Activated CD4-positive, alpha-beta T cell treated with anti-CD3 and anti-CD28 coated beads for 36 hours (primary cell): Measurements from ENCODE around the gene NPPA. TPM values are rescaled to one million over a fixed set of nuclear protein-coding genes. Genes with fewer than 3 reads are reported as not detected.
"Not testable (repeated sequence)": the region's sequence is repeated elsewhere in the genome, so short reads cannot be mapped to it uniquely, and the experiment has no call there.

Source experiments
- ATAC-seq: fragments of 200-7000 bp; cut with Tn5 transposase; one replicate; pipeline ENCODE4 v1.10.0; 2021; ENCODE audit warnings: mild to moderate bottlenecking, moderate library complexity
- CTCF ChIA-PET: fragments of 350-600 bp; sonication (Branson Sonifier 250); formaldehyde crosslinking; loops from one replicate; lab custom pipeline; 2021; ENCODE audit warnings: antibody characterized with exemption; lab: Charles Lee
- POLR2A ChIA-PET: fragments of 350-600 bp; sonication (Branson Sonifier 250); formaldehyde crosslinking; loops from one replicate; lab custom pipeline; 2021; ENCODE audit warnings: antibody characterized with exemption, inconsistent platforms; lab: Charles Lee
- DNase-seq: peaks from one replicate; pipeline ENCODE4 v3.0.0-alpha.2; 2020
- H3K27ac Mint-ChIP-seq: one replicate; pipeline ENCODE4 v1.8.0; 2021; ENCODE audit warnings: mixed read lengths
- H3K27me3 Mint-ChIP-seq: one replicate; pipeline ENCODE4 v1.8.0; 2021; ENCODE audit warnings: mixed read lengths
- H3K36me3 Mint-ChIP-seq: one replicate; pipeline ENCODE4 v1.8.0; 2021; ENCODE audit warnings: low read depth, mixed read lengths
- H3K4me1 Mint-ChIP-seq: one replicate; pipeline ENCODE4 v1.8.0; 2021; ENCODE audit warnings: mixed read lengths
- H3K4me3 Mint-ChIP-seq: one replicate; pipeline ENCODE4 v1.8.0; 2021; ENCODE audit warnings: mild to moderate bottlenecking, moderate library complexity, mixed read lengths
- H3K9me3 Mint-ChIP-seq: one replicate; pipeline ENCODE4 v1.8.0; 2021; ENCODE audit warnings: low read depth, mixed read lengths
- intact Hi-C, 2 experiments: fragments of 100-400 bp; cut with DNase I in 1 of 2; cut with micrococcal nuclease in 1 of 2; formaldehyde crosslinking; loops; one replicate each; pipeline versions ENCODE4 v1.14.2 to v1.15.1; 2022 to 2024; cut with DNase I, micrococcal nuclease
- total RNA-seq, 2 experiments: library from RNA; stranded (reverse); gene quantifications; one replicate each; pipeline ENCODE4 v1.2.3, GENCODE V29; 2021

Gene NPPA
- total RNA-seq, 2 experiments from 2014 or later = not detected

DNA sequence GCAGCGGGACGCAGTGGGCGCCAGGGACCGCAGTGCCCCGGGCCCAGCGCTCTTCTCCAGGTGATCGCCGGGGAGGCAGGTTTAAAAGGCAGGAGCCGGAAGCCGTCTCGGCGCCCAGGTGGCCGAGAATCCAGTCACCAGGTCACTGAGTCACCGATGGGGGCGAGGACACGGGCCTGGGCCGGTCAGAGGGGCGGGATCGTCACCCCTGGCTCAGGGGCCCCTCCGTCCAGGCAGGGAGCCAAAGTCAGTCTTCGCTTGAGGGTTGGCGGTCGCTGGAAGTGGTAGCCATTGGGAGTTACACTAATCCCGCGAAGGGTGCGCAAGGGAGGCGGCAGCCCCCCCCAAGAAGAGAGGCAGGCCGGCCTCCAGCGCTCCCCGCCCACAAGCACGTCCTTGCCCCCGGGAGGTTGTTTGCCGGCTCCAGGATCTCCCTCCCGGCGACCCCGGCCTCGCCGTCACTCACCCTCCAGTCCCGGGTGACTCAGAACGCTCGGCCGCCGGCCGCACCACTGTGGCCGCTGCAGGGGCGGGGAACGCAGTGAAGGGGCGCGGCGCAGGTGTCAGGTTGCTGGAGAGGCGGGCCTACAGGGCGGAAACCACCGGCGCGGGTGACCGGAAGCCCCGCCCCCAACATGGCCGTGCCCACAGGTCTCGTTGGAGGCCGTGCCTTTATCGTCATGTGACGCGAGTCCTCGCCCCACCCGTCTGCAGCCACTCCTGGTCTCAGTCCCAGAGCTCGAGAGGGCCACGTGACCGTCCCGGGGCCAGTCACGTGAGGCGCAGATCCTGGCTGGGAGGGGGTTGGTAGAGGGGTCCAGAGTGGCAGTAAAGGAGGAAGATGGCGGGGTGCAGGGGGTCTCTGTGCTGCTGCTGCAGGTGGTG lies 41.9 kb downstream of the NPPA start, which contains the start of the genes CLCN6 and MTHFR:
CLCN6 (plus strand) TSS at position 770 of the 885 bp plus-strand sequence; CDS start at position 842, 72 bp downstream.
MTHFR (minus strand) TSS at position 543 of the 885 bp plus-strand sequence. CDS start 2,848 bp downstream, outside the sequence.
- Mint-ChIP-seq H3K27me3 (no peaks in the 10 kb centered on the region), H3K36me3 (peaks cover 18% of the 10 kb centered on the region), H3K4me3 (peak within 1 kb of the TSS; percentile 87), H3K4me1 (peaks cover 57% of the 10 kb centered on the region), H3K9me3 (no peaks in the 10 kb centered on the region), H3K27ac (peak within 1 kb of the TSS; percentile 87)
- DNase-seq (peak; percentile 99), ATAC-seq (peak; percentile 91)
- ChIA-PET POLR2A (interaction anchor here (0.5 to 2.1 kb wide), 4 partner anchors 50 to 1329 kb away, joined by 3 to 46 read pairs (median 4); no protein-coding TSS in a partner anchor), CTCF (interaction anchor here (0.6 to 1.8 kb wide), 7 partner anchors 8 to 708 kb away, joined by 3 to 7 read pairs (median 4); no protein-coding TSS in a partner anchor)
- intact Hi-C loops = loop anchor here (1.0 to 10.0 kb wide), 18 partner anchors 69 to 1331 kb away; partner anchors contain the start of genes TARDBP (in 2 of the 2), UBIAD1 (in 2 of the 2), AGTRAP (in 1 of the 2) and DFFA (in 1 of the 2)

GRCh38 chr1:11804666-11805421 lies 42.7 kb downstream of the NPPA start:
- ChIA-PET POLR2A (no interaction called here), CTCF (no interaction called here)
- Mint-ChIP-seq H3K9me3 (no peaks in the 10 kb centered on the region), H3K36me3 (peaks cover 24% of the 10 kb centered on the region), H3K4me3 (peak overlapping the region; percentile 87), H3K27ac (peak overlapping the region; percentile 75), H3K27me3 (no peaks in the 10 kb centered on the region), H3K4me1 (peaks cover 57% of the 10 kb centered on the region)
- intact Hi-C loops = loop anchor here (2.0 to 10.0 kb wide), 5 partner anchors 150 to 1330 kb away; partner anchors contain the start of genes DFFA (in 1 of the 2), FBXO2 (in 1 of the 2), FBXO44 (in 1 of the 2) and PEX14 (in 1 of the 2)
- ATAC-seq = no peak
- DNase-seq = peak; percentile 68

DNA sequence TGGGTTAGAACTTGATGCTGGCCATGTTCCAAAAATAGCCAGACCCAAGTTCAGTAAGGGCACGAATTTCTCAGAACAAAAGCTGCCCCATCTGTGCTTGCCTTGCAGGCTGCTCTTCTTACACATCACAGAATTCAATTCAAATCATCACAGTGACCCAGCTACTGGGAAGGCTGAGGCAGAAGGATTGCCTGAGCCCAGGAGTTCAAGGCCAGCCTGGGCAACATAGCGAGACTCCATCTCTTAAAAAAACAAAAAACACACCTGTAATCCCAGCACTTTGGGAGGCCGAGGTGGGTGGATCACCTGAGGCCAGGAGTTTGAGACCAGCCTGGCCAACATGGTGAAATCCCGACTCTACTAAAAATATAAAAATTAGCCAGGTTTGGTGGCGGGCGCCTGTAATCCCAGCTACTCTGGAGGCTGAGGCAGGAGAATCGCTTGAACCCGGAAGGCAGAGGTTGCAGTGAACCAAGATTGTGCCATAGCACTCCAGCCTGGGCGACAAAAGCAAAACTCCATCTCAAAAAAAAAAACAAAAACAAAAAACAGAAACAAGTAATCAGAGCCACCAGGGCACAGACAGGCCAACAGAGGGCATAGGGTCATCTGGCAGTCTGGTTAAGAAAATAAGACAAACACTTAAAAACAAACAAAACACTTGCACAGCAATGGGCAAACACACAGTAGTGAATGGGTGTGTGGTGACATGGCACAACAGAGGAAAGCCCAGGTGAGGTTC lies 43.5 kb downstream of the NPPA start:
- intact Hi-C loops = loop anchor here (2.0 to 10.0 kb wide), 4 partner anchors 149 to 1329 kb away; partner anchors contain the start of genes DFFA (in 1 of the 2), FBXO2 (in 1 of the 2), FBXO44 (in 1 of the 2) and PEX14 (in 1 of the 2)
- CTCF ChIA-PET = interaction anchor here (0.7 to 1.0 kb wide), 2 partner anchors 154 to 183 kb away, joined by 3 read pairs; no protein-coding TSS in a partner anchor
- peaks cover 22% of the 10 kb centered on the region for H3K36me3 Mint-ChIP-seq
- peak overlapping the region; percentile 87 for H3K4me3 Mint-ChIP-seq
- POLR2A ChIA-PET = interaction anchor here (1.0 to 1.8 kb wide), 2 partner anchors 15 to 104 kb away, joined by 3 to 21 read pairs; no protein-coding TSS in a partner anchor
- peak overlapping the region; percentile 25 for H3K27ac Mint-ChIP-seq
- H3K9me3 Mint-ChIP-seq, ATAC-seq, DNase-seq, H3K27me3 Mint-ChIP-seq: not testable (repeated sequence)
- peaks cover 54% of the 10 kb centered on the region for H3K4me1 Mint-ChIP-seq

DNA sequence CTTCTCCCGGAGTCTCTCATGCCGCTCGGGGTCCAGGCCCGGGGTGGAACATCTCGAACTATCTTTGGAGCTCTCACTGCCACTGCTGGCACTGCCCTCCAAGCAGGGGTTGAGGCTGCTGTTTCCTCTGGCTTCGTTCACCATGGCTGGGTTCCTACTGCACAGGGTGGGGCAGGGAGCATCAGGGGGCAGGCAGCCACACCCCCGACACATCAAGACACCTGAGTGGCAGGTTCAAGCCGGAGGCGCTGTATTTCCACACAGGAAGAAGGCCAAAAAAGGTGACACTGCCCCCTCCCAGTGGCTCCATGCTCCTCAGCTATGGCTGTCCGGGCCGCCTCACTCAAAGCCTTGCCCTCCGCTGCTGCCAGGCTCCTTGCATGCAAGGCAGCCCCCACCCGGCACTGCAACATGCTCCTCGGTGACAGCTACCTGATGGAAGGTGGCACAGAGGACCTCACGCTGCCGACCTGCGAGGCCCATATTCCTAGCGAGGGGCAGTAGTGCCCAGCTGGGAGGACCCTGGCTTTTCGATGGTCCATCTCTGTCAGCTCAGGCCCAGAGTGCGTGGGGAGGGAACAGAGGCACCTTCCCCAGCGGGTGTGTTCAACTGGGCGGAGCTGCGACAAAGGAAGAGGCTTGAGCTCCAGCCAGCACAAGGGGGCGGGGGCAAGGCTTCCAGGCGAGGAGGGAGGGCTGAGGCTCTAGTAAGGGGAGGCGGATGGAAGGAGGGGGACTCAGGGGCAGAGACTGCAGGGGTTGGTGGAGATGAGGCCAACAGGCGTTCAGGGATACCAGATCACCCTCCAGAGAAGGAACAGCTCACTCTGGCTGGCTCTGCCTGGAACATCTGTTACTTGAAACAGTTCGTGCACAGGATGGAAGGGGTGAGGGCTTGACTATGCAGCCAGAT lies 44.4 kb downstream of the NPPA start:
- intact Hi-C loops = loop anchor here in 1 of 2 experiments (10.0 kb wide), 1 partner anchor 1328 kb away; the partner anchor contains the start of genes DFFA and PEX14
- Mint-ChIP-seq H3K27ac (peak overlapping the region; percentile 60), H3K4me1 (peaks cover 49% of the 10 kb centered on the region), H3K27me3 (no peaks in the 10 kb centered on the region), H3K4me3 (peak overlapping the region; percentile 67), H3K9me3 (no peaks in the 10 kb centered on the region), H3K36me3 (peaks cover 22% of the 10 kb centered on the region)
- ChIA-PET CTCF (interaction anchor here (0.5 to 1.0 kb wide), 4 partner anchors 28 to 184 kb away, joined by 3 to 4 read pairs (median 3); no protein-coding TSS in a partner anchor), POLR2A (interaction anchor here (1.0 to 1.8 kb wide), 3 partner anchors 14 to 105 kb away, joined by 3 to 21 read pairs (median 3); no protein-coding TSS in a partner anchor)
- ATAC-seq (peak; percentile 42), DNase-seq (peak; percentile 85)

GRCh38 chr1:11802616-11802972 lies 45.0 kb downstream of the NPPA start:
- POLR2A ChIA-PET = interaction anchor here (1.0 to 1.8 kb wide), 2 partner anchors 72 to 106 kb away, joined by 3 to 21 read pairs; no protein-coding TSS in a partner anchor
- CTCF ChIA-PET = no interaction called here
- Mint-ChIP-seq H3K27ac (peak overlapping the region; percentile 55), H3K27me3 (no peaks in the 10 kb centered on the region), H3K36me3 (peaks cover 23% of the 10 kb centered on the region), H3K4me3 (peak overlapping the region; percentile 67), H3K9me3 (no peaks in the 10 kb centered on the region), H3K4me1 (peaks cover 43% of the 10 kb centered on the region)
- no peak for ATAC-seq
- intact Hi-C loops = loop anchor here in 1 of 2 experiments (10.0 kb wide), 1 partner anchor 1328 kb away; the partner anchor contains the start of genes DFFA and PEX14
- peak; percentile 20 for DNase-seq

DNA sequence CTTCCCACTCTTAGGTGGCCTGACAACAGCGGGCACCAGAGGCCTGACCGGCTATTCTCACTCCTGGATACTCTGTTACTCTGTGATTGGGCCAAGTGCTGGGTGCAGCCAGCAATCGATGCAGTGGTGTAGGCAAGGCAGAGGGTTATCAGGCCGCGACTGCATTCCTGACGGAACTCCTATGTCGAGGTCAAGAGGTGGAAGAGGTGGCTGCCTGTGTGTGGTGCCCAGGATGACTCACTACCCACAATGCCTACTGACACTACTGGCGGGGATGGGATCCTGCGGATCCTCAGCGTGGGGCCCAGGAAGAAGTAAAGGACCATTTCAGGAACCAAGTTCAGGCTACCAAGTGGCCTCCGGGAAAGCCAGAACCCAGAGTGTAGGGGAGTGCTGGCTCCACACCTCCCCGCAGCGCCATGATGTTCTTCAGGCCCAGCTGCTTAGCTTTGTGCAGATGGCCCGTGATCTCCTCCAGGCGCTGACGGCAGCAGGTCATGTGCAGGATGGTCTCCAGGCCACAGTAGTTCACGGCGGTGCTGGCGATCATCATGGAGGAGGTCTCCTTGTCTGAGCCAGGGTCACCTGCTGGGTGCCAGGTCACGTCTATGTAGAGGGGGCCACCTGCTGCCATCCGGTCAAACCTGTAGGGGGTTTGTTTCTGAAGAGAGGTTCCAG lies 46.7 kb downstream of the NPPA start:
- Mint-ChIP-seq H3K27ac (no peak overlapping the region), H3K4me1 (peaks cover 33% of the 10 kb centered on the region), H3K9me3 (no peaks in the 10 kb centered on the region), H3K27me3 (no peaks in the 10 kb centered on the region), H3K4me3 (no peak overlapping the region), H3K36me3 (peaks cover 22% of the 10 kb centered on the region)
- CTCF ChIA-PET = no interaction called here
- intact Hi-C loops = loop anchor here in 1 of 2 experiments (10.0 kb wide), 1 partner anchor 1326 kb away; the partner anchor contains the start of genes DFFA and PEX14
- no peak for DNase-seq
- ATAC-seq = no peak
- POLR2A ChIA-PET = no interaction called here

GRCh38 chr1:11800391-11800755 lies 47.2 kb downstream of the NPPA start:
- H3K4me1 Mint-ChIP-seq = peaks cover 33% of the 10 kb centered on the region
- no peak for DNase-seq
- ChIA-PET POLR2A (no interaction called here), CTCF (no interaction called here)
- no peak overlapping the region for H3K27ac Mint-ChIP-seq
- H3K4me3 Mint-ChIP-seq = no peak overlapping the region
- no peak for ATAC-seq
- peaks cover 24% of the 10 kb centered on the region for H3K36me3 Mint-ChIP-seq
- intact Hi-C loops = loop anchor here in 1 of 2 experiments (10.0 kb wide), 1 partner anchor 1326 kb away; the partner anchor contains the start of genes DFFA and PEX14
- H3K9me3 Mint-ChIP-seq = no peaks in the 10 kb centered on the region
- H3K27me3 Mint-ChIP-seq = no peaks in the 10 kb centered on the region

DNA sequence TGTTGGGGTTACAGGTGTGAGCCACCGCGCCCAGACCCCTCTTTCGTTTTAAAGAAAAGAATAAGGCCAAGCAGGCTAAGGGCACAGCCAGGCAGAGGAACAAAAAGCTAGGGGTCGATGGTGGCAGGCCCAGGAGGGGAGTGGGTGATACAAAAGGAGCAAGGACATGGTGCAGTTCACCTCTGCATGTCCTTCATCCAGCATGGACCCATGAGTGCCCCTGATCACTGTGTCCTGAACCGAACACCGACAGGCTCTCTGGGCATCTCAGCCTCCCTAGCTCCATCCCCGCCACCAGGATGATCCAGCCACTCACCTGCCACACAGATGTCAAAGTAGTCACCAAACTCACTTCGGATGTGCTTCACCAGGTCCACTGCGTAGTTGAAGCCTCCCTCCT lies 47.7 kb downstream of the NPPA start:
- H3K4me1 Mint-ChIP-seq = peaks cover 29% of the 10 kb centered on the region
- H3K4me3 Mint-ChIP-seq = no peak overlapping the region
- H3K9me3 Mint-ChIP-seq = no peaks in the 10 kb centered on the region
- peaks cover 27% of the 10 kb centered on the region for H3K36me3 Mint-ChIP-seq
- intact Hi-C loops = loop anchor here in 1 of 2 experiments (10.0 kb wide), 1 partner anchor 1325 kb away; the partner anchor contains the start of genes DFFA and PEX14
- DNase-seq (no peak), ATAC-seq (no peak)
- no peak overlapping the region for H3K27ac Mint-ChIP-seq
- CTCF ChIA-PET = no interaction called here
- POLR2A ChIA-PET = no interaction called here
- H3K27me3 Mint-ChIP-seq = no peaks in the 10 kb centered on the region

- ATAC-seq (no peak), DNase-seq (no peak)
- ChIA-PET POLR2A (no interaction called here), CTCF (interaction anchor here (1.2 kb wide), 1 partner anchor 14 kb away, joined by 4 read pairs; no protein-coding TSS in a partner anchor)
- intact Hi-C loops = no loop called here
- H3K4me3 Mint-ChIP-seq = no peak overlapping the region
- H3K27ac Mint-ChIP-seq = no peak overlapping the region
- H3K36me3 Mint-ChIP-seq = peaks cover 30% of the 10 kb centered on the region
- no peaks in the 10 kb centered on the region for H3K9me3 Mint-ChIP-seq
- H3K4me1 Mint-ChIP-seq = peaks cover 21% of the 10 kb centered on the region
- H3K27me3 Mint-ChIP-seq = no peaks in the 10 kb centered on the region
These were observed 48.5 kb downstream of the NPPA start for GRCh38 chr1:11799099-11799498.
